ENCODE results near the gene CAMKV. TPM values are rescaled to one million over a fixed set of nuclear protein-coding genes. Genes with fewer than 3 reads are reported as not detected.

CAMKV gene
- total and polyA plus RNA-seq, 8 donors = 0.19 to 0.42 (median 0.22) TPM; not detected in 5

GRCh38 chr3:49856181-49857005 lies 13.3 kb downstream of the CAMKV start, which contains the start of gene TRAIP:
TSS of gene TRAIP (minus strand) at chr3:49856564. CDS start at chr3:49856453, 111 bp downstream.
- intact Hi-C loops (cut with DNase I) = no loop called here
- peak; percentile 88 for FAIRE-seq
- peak; percentile 100 for ATAC-seq

GRCh38 chr3:49855662-49856061 lies 14.0 kb downstream of the CAMKV start:
- FAIRE-seq (no peak), DNase-seq (no peak), ATAC-seq (no peak)
- WGBS, 2 donors = 44 to 51% methylated on average over 5 of the region's 5 CpGs
- H3K4me1 ChIP-seq = peaks cover 0 to 5% (median 0%) of the 10 kb centered on the region in 3 donors
- peak overlapping the region in 2 of 4 donors; percentile 55 to 73 for H3K4me3 ChIP-seq
- no peaks in the 10 kb centered on the region for H3K9me3 ChIP-seq
- no peak for TF ChIP-seq CTCF (IDR thresholded peaks at IDR 0.05)
- H3K36me3 ChIP-seq = no peaks in the 10 kb centered on the region
- H3K27me3 ChIP-seq = no peaks in the 10 kb centered on the region
- no peak overlapping the region for H3K27ac ChIP-seq
- intact Hi-C loops (cut with DNase I) = no loop called here

More at GRCh38 chr3:49856181-49857005, 13.3 kb downstream of the CAMKV start, which contains the start of gene TRAIP:
- Histone ChIP-seq H3K36me3 (no peaks in the 10 kb centered on the region), H3K27ac (peak within 1 kb of the TSS; percentile 45 to 72 (median 55)), H3K4me3 (peak within 1 kb of the TSS; percentile 38 to 73 (median 57)), H3K9me3 (no peaks in the 10 kb centered on the region), H3K4me1 (peaks cover 0 to 5% (median 0%) of the 10 kb centered on the region in 3 donors), H3K27me3 (no peaks in the 10 kb centered on the region)
- no peak for TF ChIP-seq CTCF (IDR thresholded peaks at IDR 0.05)
- peak; percentile 90 to 97 (median 96) for DNase-seq
- 3% methylated on average over 52 of the region's 52 CpGs for WGBS, 2 donors

- Histone ChIP-seq H3K27me3 (no peaks in the 10 kb centered on the region), H3K4me1 (no peaks in the 10 kb centered on the region), H3K4me3 (no peak overlapping the region), H3K9me3 (no peaks in the 10 kb centered on the region), H3K36me3 (no peaks in the 10 kb centered on the region), H3K27ac (no peak overlapping the region)
- intact Hi-C loops (cut with DNase I) = loop anchor here in 1 of 3 donors (10.0 kb wide), 1 partner anchor 141 kb away; no protein-coding TSS in a partner anchor
- FAIRE-seq (no peak), ATAC-seq (peak in 1 of 4 donors; percentile 43), DNase-seq (no peak)
- no peak for TF ChIP-seq CTCF (IDR thresholded peaks at IDR 0.05)
- WGBS, 2 donors = 69 to 74% methylated on average over 3 of the region's 3 CpGs
Observed at GRCh38 chr3:49845694-49846093, 24.0 kb downstream of the CAMKV start.

- intact Hi-C loops (cut with DNase I) = loop anchor here in 2 of 3 donors (5.0 to 10.0 kb wide), 3 partner anchors 37 to 142 kb away; no protein-coding TSS in a partner anchor
- TF ChIP-seq CTCF (IDR thresholded peaks at IDR 0.05) = no peak
- Histone ChIP-seq H3K4me3 (no peak overlapping the region), H3K9me3 (no peaks in the 10 kb centered on the region), H3K36me3 (no peaks in the 10 kb centered on the region), H3K4me1 (no peaks in the 10 kb centered on the region), H3K27ac (no peak overlapping the region), H3K27me3 (no peaks in the 10 kb centered on the region)
- ATAC-seq (peak in 3 of 4 donors; percentile 50 to 83 (median 53)), FAIRE-seq (no peak), DNase-seq (no peak)
- WGBS, 2 donors = 67 to 78% methylated on average over 5 of the region's 5 CpGs
Observed at GRCh38 chr3:49844464-49845183, 25.1 kb downstream of the CAMKV start.
